Measurements from ENCODE around the gene KBTBD13. TPM values are rescaled to one million over a fixed set of nuclear protein-coding genes. Genes with fewer than 3 reads are reported as not detected.

Gene KBTBD13
- polyA plus RNA-seq, 1 donor (not counting 4 experiments of a cell fraction or from before 2014, with no cell fraction given) = not detected

DNA sequence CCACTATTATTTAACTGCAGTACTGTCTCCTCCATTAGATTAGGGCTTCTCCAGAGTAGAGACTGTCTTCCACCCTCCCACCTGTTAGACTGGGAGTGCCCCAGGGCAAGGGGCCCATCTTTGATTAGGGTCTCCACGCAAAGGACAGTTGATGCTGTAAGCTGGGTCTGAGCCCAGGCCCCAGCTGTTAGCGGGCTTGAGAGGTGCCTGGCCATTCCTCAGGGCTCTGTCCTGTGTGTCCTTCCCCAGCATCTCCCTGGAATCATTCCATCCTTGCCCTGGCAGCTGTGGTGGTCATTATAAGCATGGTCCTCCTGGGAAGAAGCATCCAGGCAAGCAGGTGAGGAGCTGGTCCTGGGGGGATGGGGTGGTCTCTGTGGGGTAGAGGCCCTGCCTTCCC, 25.3 kb upstream of the KBTBD13 start:
- DNase-seq (ENCODE audit: low read depth, low spot score) (no peak), FAIRE-seq (no peak)
- Histone ChIP-seq H3K4me3 (ENCODE audit: control insufficient read depth in 2 of 3, extremely low read depth in 1 of 3, insufficient read depth in 2 of 3, low read depth in 1 of 3, low read length in 3 of 3) (no peak overlapping the region), H3K4me1 (ENCODE audit: control insufficient read depth, extremely low read depth, insufficient read depth, low read length) (no peaks in the 10 kb centered on the region), H3K36me3 (ENCODE audit: control insufficient read depth in 2 of 2, extremely low read depth in 1 of 2, insufficient read depth in 2 of 2, low read length in 2 of 2) (no peaks in the 10 kb centered on the region), H3K4me2 (ENCODE audit: control insufficient read depth, extremely low read depth, insufficient read depth, low read depth, low read length) (no peak overlapping the region), H3K9ac (ENCODE audit: control insufficient read depth, extremely low read depth, insufficient read depth, low read length) (no peak overlapping the region), H3K27ac (ENCODE audit: control insufficient read depth, insufficient read depth, low read length) (no peak overlapping the region), H3K9me3 (ENCODE audit: control insufficient read depth, low read depth, low read length) (no peaks in the 10 kb centered on the region), H3K79me2 (ENCODE audit: control insufficient read depth, insufficient read depth, low read length) (no peaks in the 10 kb centered on the region), H2AFZ (ENCODE audit: control insufficient read depth, low read length) (no peak overlapping the region), H4K20me1 (ENCODE audit: control insufficient read depth, extremely low read depth, insufficient read depth, low read length) (no peaks in the 10 kb centered on the region), H3K9me1 (ENCODE audit: control insufficient read depth, extremely low read depth, insufficient read depth, low read length) (no peaks in the 10 kb centered on the region), H3K27me3 (ENCODE audit: control insufficient read depth, extremely low read depth, insufficient read depth, low read length) (no peaks in the 10 kb centered on the region)
- dilution Hi-C loops (cut with MboI; ENCODE audit: extremely low pct_ligation_motif_present, low sequenced_read_pairs) = no loop called here
- no peak for TF ChIP-seq EZH2 (IDR thresholded peaks at IDR 0.05; ENCODE audit: low read length)
- TF ChIP-seq, protein P1, sequence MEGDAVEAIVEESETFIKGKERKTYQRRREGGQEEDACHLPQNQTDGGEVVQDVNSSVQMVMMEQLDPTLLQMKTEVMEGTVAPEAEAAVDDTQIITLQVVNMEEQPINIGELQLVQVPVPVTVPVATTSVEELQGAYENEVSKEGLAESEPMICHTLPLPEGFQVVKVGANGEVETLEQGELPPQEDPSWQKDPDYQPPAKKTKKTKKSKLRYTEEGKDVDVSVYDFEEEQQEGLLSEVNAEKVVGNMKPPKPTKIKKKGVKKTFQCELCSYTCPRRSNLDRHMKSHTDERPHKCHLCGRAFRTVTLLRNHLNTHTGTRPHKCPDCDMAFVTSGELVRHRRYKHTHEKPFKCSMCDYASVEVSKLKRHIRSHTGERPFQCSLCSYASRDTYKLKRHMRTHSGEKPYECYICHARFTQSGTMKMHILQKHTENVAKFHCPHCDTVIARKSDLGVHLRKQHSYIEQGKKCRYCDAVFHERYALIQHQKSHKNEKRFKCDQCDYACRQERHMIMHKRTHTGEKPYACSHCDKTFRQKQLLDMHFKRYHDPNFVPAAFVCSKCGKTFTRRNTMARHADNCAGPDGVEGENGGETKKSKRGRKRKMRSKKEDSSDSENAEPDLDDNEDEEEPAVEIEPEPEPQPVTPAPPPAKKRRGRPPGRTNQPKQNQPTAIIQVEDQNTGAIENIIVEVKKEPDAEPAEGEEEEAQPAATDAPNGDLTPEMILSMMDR (optimal IDR thresholded peaks at IDR 0.05 in 1 of 3, IDR thresholded peaks at IDR 0.05 in 1 of 3, conservative IDR thresholded peaks at IDR 0.05 in 1 of 3; ENCODE audit: extremely low read depth in 1 of 3, insufficient read depth in 2 of 3, low read length in 3 of 3) = no peak

DNA sequence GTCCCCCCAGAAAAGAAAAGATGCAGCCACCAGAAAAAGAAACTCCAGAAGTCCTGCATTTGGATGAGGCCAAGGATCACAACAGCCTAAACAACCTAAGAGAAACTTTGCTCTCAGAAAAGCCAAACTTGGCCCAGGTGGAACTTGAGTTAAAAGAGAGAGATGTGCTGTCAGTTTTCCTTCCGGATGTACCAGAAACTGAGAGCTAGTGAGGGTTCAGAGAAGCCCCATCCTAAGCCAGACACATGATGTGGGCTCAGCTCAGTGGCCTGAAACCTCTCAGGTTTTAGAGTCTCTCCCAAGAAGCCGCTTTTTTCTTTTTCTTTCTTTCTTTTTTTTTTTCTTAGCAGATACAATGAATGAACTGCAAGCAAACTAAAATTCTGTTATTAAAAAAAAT, 23.6 kb upstream of the KBTBD13 start:
- Histone ChIP-seq H3K79me2 (ENCODE audit: control insufficient read depth, insufficient read depth, low read length) (no peaks in the 10 kb centered on the region), H3K9ac (ENCODE audit: control insufficient read depth, extremely low read depth, insufficient read depth, low read length) (no peak overlapping the region), H4K20me1 (ENCODE audit: control insufficient read depth, extremely low read depth, insufficient read depth, low read length) (no peaks in the 10 kb centered on the region), H3K9me1 (ENCODE audit: control insufficient read depth, extremely low read depth, insufficient read depth, low read length) (no peaks in the 10 kb centered on the region), H3K27me3 (ENCODE audit: control insufficient read depth, extremely low read depth, insufficient read depth, low read length) (no peaks in the 10 kb centered on the region), H2AFZ (ENCODE audit: control insufficient read depth, low read length) (no peak overlapping the region), H3K4me2 (ENCODE audit: control insufficient read depth, extremely low read depth, insufficient read depth, low read depth, low read length) (no peak overlapping the region), H3K36me3 (ENCODE audit: control insufficient read depth in 2 of 2, extremely low read depth in 1 of 2, insufficient read depth in 2 of 2, low read length in 2 of 2) (no peaks in the 10 kb centered on the region), H3K4me3 (ENCODE audit: control insufficient read depth in 2 of 3, extremely low read depth in 1 of 3, insufficient read depth in 2 of 3, low read depth in 1 of 3, low read length in 3 of 3) (no peak overlapping the region), H3K27ac (ENCODE audit: control insufficient read depth, insufficient read depth, low read length) (no peak overlapping the region), H3K9me3 (ENCODE audit: control insufficient read depth, low read depth, low read length) (no peaks in the 10 kb centered on the region), H3K4me1 (ENCODE audit: control insufficient read depth, extremely low read depth, insufficient read depth, low read length) (no peaks in the 10 kb centered on the region)
- TF ChIP-seq, protein P1 (optimal IDR thresholded peaks at IDR 0.05 in 1 of 3, IDR thresholded peaks at IDR 0.05 in 1 of 3, conservative IDR thresholded peaks at IDR 0.05 in 1 of 3; ENCODE audit: extremely low read depth in 1 of 3, insufficient read depth in 2 of 3, low read length in 3 of 3) = no peak
- no peak for TF ChIP-seq EZH2 (IDR thresholded peaks at IDR 0.05; ENCODE audit: low read length)
- DNase-seq (ENCODE audit: low read depth, low spot score) (no peak), FAIRE-seq (no peak)
- dilution Hi-C loops (cut with MboI; ENCODE audit: extremely low pct_ligation_motif_present, low sequenced_read_pairs) = no loop called here

All from keratinocyte (primary cell).